ENCODE measurements around the gene PIEZO1.
"Not testable (repeated sequence)": the region's sequence is repeated elsewhere in the genome, so short reads cannot be mapped to it uniquely, and the experiment has no call there.

The PIEZO1 gene

DNA sequence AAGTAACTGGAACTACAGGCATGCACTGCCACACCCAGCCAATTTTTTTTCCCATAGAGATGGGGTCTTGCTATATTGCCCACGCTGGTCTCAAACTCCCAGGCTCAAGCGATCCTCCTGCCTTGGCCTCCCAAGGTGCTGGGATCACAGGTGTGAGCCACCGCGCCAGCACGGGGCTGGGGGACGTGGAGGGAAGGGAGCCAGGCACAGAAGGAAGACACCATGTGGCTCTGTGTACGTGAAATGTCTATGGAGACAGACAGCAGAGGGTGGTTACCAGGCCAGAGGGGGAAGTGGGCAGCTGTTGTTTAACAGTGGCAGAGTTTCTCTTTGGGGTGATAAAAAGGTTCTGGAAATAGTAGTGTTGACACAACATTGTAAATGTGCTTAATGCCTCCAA is 4.6 kb upstream of the PIEZO1 start:
- H3F3A ChIP-seq (ENCODE audit: control insufficient read depth, insufficient read depth): peaks cover 8% of the 10 kb centered on the region
- no peak overlapping the region for H3K4me2 ChIP-seq (ENCODE audit: low read length)
- no peaks in the 10 kb centered on the region; the same call in 1 of the 2 replicates for H3K36me3 ChIP-seq (ENCODE audit: control insufficient read depth, low read length)
- TF ChIP-seq EZH2phosphoT487 (IDR thresholded peaks at IDR 0.05; ENCODE audit: borderline replicate concordance, low read length): no peak
- TF ChIP-seq, protein P1, sequence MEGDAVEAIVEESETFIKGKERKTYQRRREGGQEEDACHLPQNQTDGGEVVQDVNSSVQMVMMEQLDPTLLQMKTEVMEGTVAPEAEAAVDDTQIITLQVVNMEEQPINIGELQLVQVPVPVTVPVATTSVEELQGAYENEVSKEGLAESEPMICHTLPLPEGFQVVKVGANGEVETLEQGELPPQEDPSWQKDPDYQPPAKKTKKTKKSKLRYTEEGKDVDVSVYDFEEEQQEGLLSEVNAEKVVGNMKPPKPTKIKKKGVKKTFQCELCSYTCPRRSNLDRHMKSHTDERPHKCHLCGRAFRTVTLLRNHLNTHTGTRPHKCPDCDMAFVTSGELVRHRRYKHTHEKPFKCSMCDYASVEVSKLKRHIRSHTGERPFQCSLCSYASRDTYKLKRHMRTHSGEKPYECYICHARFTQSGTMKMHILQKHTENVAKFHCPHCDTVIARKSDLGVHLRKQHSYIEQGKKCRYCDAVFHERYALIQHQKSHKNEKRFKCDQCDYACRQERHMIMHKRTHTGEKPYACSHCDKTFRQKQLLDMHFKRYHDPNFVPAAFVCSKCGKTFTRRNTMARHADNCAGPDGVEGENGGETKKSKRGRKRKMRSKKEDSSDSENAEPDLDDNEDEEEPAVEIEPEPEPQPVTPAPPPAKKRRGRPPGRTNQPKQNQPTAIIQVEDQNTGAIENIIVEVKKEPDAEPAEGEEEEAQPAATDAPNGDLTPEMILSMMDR (IDR thresholded peaks at IDR 0.05; ENCODE audit: low read depth, low read length, poor library complexity, severe bottlenecking): no peak
- no peak overlapping the region for H3K27ac ChIP-seq (ENCODE audit: low read depth, low read length)
- peaks cover 12% of the 10 kb centered on the region for H3K79me2 ChIP-seq (ENCODE audit: control insufficient read depth, low read length)
- H3K9me3 ChIP-seq (ENCODE audit: control insufficient read depth, insufficient read depth, low read length): no peaks in the 10 kb centered on the region
- H3K9me2 ChIP-seq (replicated peaks; ENCODE audit: control insufficient read depth, low read length): no peaks in the 10 kb centered on the region
- peaks cover 59% of the 10 kb centered on the region for H3K4me1 ChIP-seq (ENCODE audit: control insufficient read depth, low read length)
- no peak overlapping the region for H3K4me3 ChIP-seq (ENCODE audit: low read length)
- no peaks in the 10 kb centered on the region for H3K27me3 ChIP-seq (ENCODE audit: control insufficient read depth, low read length)
- no peaks in the 10 kb centered on the region for H4K20me1 ChIP-seq (ENCODE audit: control insufficient read depth, insufficient read depth, low read depth, low read length)

DNA sequence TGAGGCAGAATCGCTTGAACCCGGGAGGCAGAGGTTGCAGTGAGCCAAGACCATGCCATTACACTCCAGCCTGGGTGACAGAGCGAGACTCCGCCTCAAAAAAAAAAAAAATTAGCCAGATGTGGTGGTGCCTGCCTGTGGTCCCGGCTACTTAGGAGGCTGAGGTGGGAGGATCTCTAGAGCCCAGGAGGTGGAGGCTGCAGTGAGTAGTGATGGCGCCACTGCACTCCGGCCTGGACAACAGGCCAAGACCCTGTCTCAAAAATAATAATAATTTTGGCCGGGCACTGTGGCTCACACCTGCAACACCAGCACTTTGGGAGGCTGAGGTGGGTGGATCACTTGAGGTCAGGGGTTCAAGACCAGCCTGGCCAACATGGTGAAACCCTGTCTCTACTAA is 3.7 kb upstream of the PIEZO1 start:
- H3K4me1 ChIP-seq (ENCODE audit: control insufficient read depth, low read length): peaks cover 53% of the 10 kb centered on the region
- not testable (repeated sequence) for H3K9me2 ChIP-seq (replicated peaks; ENCODE audit: control insufficient read depth, low read length); H3F3A ChIP-seq (ENCODE audit: control insufficient read depth, insufficient read depth); H3K9me3 ChIP-seq (ENCODE audit: control insufficient read depth, insufficient read depth, low read length); H4K20me1 ChIP-seq (ENCODE audit: control insufficient read depth, insufficient read depth, low read depth, low read length); H3K27ac ChIP-seq (ENCODE audit: low read depth, low read length); H3K4me3 ChIP-seq (ENCODE audit: low read length); H3K27me3 ChIP-seq (ENCODE audit: control insufficient read depth, low read length); H3K4me2 ChIP-seq (ENCODE audit: low read length); H3K36me3 ChIP-seq (ENCODE audit: control insufficient read depth, low read length)
- H3K79me2 ChIP-seq (ENCODE audit: control insufficient read depth, low read length): peaks cover 20% of the 10 kb centered on the region

DNA sequence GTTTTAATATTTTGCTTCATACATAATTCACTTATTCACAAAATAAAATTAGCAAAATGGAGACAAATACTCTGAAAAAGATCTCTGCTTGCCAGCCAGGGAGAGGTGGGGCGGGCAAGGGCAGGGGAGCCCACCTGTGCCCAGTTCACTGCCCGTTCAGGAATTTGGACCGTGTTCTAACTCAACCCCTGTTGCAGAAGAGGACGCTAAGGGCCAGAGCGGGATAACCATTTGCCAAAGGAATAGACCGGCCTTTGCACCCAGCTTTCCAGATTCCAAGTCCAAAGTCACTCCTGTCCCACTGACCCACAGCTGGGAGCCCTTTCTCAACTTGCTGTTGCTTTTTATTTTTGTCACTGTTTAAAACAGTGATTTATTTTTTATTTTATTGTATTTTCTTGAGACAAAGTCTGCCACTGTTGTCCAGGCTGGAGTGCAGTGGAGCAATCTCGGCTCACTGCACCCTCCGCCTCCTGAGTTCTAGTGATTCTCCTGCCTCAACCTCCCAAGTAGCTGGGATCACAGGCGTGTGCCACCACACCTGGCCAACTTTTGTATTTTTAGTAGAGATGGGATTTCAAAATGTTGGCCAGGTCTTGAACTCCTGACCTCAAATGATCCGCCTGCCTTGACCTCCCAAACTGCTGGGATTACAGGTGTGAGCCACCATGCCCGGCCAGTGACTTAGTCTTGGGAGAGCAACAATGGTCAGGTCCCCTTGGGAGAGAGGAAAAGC is 2.7 kb upstream of the PIEZO1 start:
- H3K9me2 ChIP-seq (replicated peaks; ENCODE audit: control insufficient read depth, low read length): no peaks in the 10 kb centered on the region
- no peak overlapping the region for H3K4me3 ChIP-seq (ENCODE audit: low read length)
- H3K4me1 ChIP-seq (ENCODE audit: control insufficient read depth, low read length): peaks cover 53% of the 10 kb centered on the region
- H3K4me2 ChIP-seq (ENCODE audit: low read length): no peak overlapping the region
- TF ChIP-seq, protein P1 (IDR thresholded peaks at IDR 0.05; ENCODE audit: low read depth, low read length, poor library complexity, severe bottlenecking): no peak
- TF ChIP-seq EZH2phosphoT487 (IDR thresholded peaks at IDR 0.05; ENCODE audit: borderline replicate concordance, low read length): no peak
- H4K20me1 ChIP-seq (ENCODE audit: control insufficient read depth, insufficient read depth, low read depth, low read length): peaks cover 9% of the 10 kb centered on the region; the same call in 1 of the 2 replicates
- no peaks in the 10 kb centered on the region for H3K27me3 ChIP-seq (ENCODE audit: control insufficient read depth, low read length)
- H3K36me3 ChIP-seq (ENCODE audit: control insufficient read depth, low read length): peaks cover 16% of the 10 kb centered on the region
- H3K27ac ChIP-seq (ENCODE audit: low read depth, low read length): no peak overlapping the region
- no peaks in the 10 kb centered on the region for H3K9me3 ChIP-seq (ENCODE audit: control insufficient read depth, insufficient read depth, low read length)
- peaks cover 30% of the 10 kb centered on the region for H3K79me2 ChIP-seq (ENCODE audit: control insufficient read depth, low read length)
- H3F3A ChIP-seq (ENCODE audit: control insufficient read depth, insufficient read depth): peaks cover 8% of the 10 kb centered on the region

DNA sequence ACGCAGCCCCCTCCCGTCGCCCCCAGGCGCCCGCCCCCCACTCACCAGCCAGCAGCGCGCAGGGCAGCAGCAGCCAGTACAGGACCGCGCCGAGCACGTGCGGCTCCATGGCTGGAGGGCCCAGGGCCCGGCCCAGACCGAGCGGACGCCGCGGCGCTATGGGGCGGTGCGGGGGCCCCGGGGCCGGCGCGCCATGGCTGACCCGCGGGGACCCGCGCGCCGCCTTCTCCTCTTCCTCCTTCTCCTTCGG is 239 bp downstream of the PIEZO1 start:
- Histone ChIP-seq H3K36me3 (ENCODE audit: control insufficient read depth, low read length) (peaks cover 39% of the 10 kb centered on the region), H3K4me3 (ENCODE audit: low read length) (peak overlapping the region; percentile 98), H3F3A (ENCODE audit: control insufficient read depth, insufficient read depth) (peaks cover 6% of the 10 kb centered on the region), H3K4me2 (ENCODE audit: low read length) (peak overlapping the region; percentile 92), H3K4me1 (ENCODE audit: control insufficient read depth, low read length) (peaks cover 52% of the 10 kb centered on the region), H3K27me3 (ENCODE audit: control insufficient read depth, low read length) (no peaks in the 10 kb centered on the region), H3K27ac (ENCODE audit: low read depth, low read length) (peak overlapping the region; percentile 52), H4K20me1 (ENCODE audit: control insufficient read depth, insufficient read depth, low read depth, low read length) (peaks cover 18% of the 10 kb centered on the region), H3K9me3 (ENCODE audit: control insufficient read depth, insufficient read depth, low read length) (no peaks in the 10 kb centered on the region), H3K79me2 (ENCODE audit: control insufficient read depth, low read length) (peaks cover 60% of the 10 kb centered on the region), H3K9me2 (replicated peaks; ENCODE audit: control insufficient read depth, low read length) (no peaks in the 10 kb centered on the region)
- TF ChIP-seq, protein P1 (IDR thresholded peaks at IDR 0.05; ENCODE audit: low read depth, low read length, poor library complexity, severe bottlenecking): no peak
- TF ChIP-seq EZH2phosphoT487 (IDR thresholded peaks at IDR 0.05; ENCODE audit: borderline replicate concordance, low read length): no peak

All from DOHH2 (cell line).